ENCODE results near the gene ATP6V0E2. TPM values are rescaled to one million over a fixed set of nuclear protein-coding genes. Genes with fewer than 3 reads are reported as not detected.

The ATP6V0E2 gene
- total RNA-seq, 1 experiment from 2014 or later, result 14.1 TPM

- no peak overlapping the region for H3K4me3 ChIP-seq (ENCODE audit: low read length)
These were observed 1.6 kb downstream of the ATP6V0E2 start for GRCh38 chr7:149875396-149875795.

GRCh38 chr7:149877890-149878522 is 4.2 kb downstream of the ATP6V0E2 start:
- Histone ChIP-seq H3K4me3 (ENCODE audit: low read length) (no peak overlapping the region), H3K9me3 (ENCODE audit: low read length) (no peaks in the 10 kb centered on the region), H3K9me2 (replicated peaks; ENCODE audit: insufficient read depth, low read length) (no peaks in the 10 kb centered on the region), H3K27ac (ENCODE audit: low read length) (no peak overlapping the region), H3K9ac (ENCODE audit: low read length) (no peak overlapping the region), H4K20me1 (ENCODE audit: insufficient read depth, low read depth, low read length) (no peaks in the 10 kb centered on the region), H3K79me2 (ENCODE audit: low read length) (no peaks in the 10 kb centered on the region), H3K4me2 (ENCODE audit: low read depth, low read length, poor library complexity, severe bottlenecking) (no peak overlapping the region), H3K4me1 (ENCODE audit: low read length) (peaks cover 15% of the 10 kb centered on the region), H3K27me3 (ENCODE audit: low read length) (no peaks in the 10 kb centered on the region), H2AFZ (ENCODE audit: low read length) (no peak overlapping the region), H3K36me3 (ENCODE audit: insufficient read depth, low read length) (no peaks in the 10 kb centered on the region)
- DNase-seq, result no peak

More at GRCh38 chr7:149875396-149875795, 1.6 kb downstream of the ATP6V0E2 start:
- no peak for DNase-seq
- Histone ChIP-seq H4K20me1 (ENCODE audit: insufficient read depth, low read depth, low read length) (no peaks in the 10 kb centered on the region), H3K79me2 (ENCODE audit: low read length) (no peaks in the 10 kb centered on the region), H3K9me2 (replicated peaks; ENCODE audit: insufficient read depth, low read length) (no peaks in the 10 kb centered on the region), H3K27ac (ENCODE audit: low read length) (no peak overlapping the region), H2AFZ (ENCODE audit: low read length) (no peak overlapping the region), H3K4me2 (ENCODE audit: low read depth, low read length, poor library complexity, severe bottlenecking) (no peak overlapping the region), H3K36me3 (ENCODE audit: insufficient read depth, low read length) (no peaks in the 10 kb centered on the region), H3K4me1 (ENCODE audit: low read length) (peaks cover 21% of the 10 kb centered on the region), H3K9ac (ENCODE audit: low read length) (no peak overlapping the region), H3K9me3 (ENCODE audit: low read length) (no peaks in the 10 kb centered on the region), H3K27me3 (ENCODE audit: low read length) (no peaks in the 10 kb centered on the region)

GRCh38 chr7:149878523-149878921 is 4.8 kb downstream of the ATP6V0E2 start:
- H3K9ac ChIP-seq (ENCODE audit: low read length), result no peak overlapping the region
- H4K20me1 ChIP-seq (ENCODE audit: insufficient read depth, low read depth, low read length), result no peaks in the 10 kb centered on the region
- H3K9me3 ChIP-seq (ENCODE audit: low read length), result no peaks in the 10 kb centered on the region
- no peaks in the 10 kb centered on the region for H3K79me2 ChIP-seq (ENCODE audit: low read length)
- H3K27ac ChIP-seq (ENCODE audit: low read length), result no peak overlapping the region
- no peaks in the 10 kb centered on the region for H3K36me3 ChIP-seq (ENCODE audit: insufficient read depth, low read length)
- no peak overlapping the region for H2AFZ ChIP-seq (ENCODE audit: low read length)
- H3K9me2 ChIP-seq (replicated peaks; ENCODE audit: insufficient read depth, low read length), result no peaks in the 10 kb centered on the region
- no peak overlapping the region for H3K4me3 ChIP-seq (ENCODE audit: low read length)
- DNase-seq, result no peak
- no peak overlapping the region for H3K4me2 ChIP-seq (ENCODE audit: low read depth, low read length, poor library complexity, severe bottlenecking)
- no peaks in the 10 kb centered on the region for H3K27me3 ChIP-seq (ENCODE audit: low read length)
- H3K4me1 ChIP-seq (ENCODE audit: low read length), result peaks cover 10% of the 10 kb centered on the region

GRCh38 chr7:149879271-149879743 is 5.5 kb downstream of the ATP6V0E2 start:
- DNase-seq, result no peak
- no peak overlapping the region for H2AFZ ChIP-seq (ENCODE audit: low read length)

GRCh38 chr7:149879766-149880637 is 6.2 kb downstream of the ATP6V0E2 start:
- Histone ChIP-seq H3K79me2 (ENCODE audit: low read length) (no peaks in the 10 kb centered on the region), H3K9me3 (ENCODE audit: low read length) (no peaks in the 10 kb centered on the region), H4K20me1 (ENCODE audit: insufficient read depth, low read depth, low read length) (no peaks in the 10 kb centered on the region), H3K9ac (ENCODE audit: low read length) (no peak overlapping the region), H3K36me3 (ENCODE audit: insufficient read depth, low read length) (no peaks in the 10 kb centered on the region), H3K4me2 (ENCODE audit: low read depth, low read length, poor library complexity, severe bottlenecking) (no peak overlapping the region), H3K4me1 (ENCODE audit: low read length) (no peaks in the 10 kb centered on the region; the same call in 1 of the 2 replicates), H3K4me3 (ENCODE audit: low read length) (no peak overlapping the region), H3K9me2 (replicated peaks; ENCODE audit: insufficient read depth, low read length) (no peaks in the 10 kb centered on the region), H3K27ac (ENCODE audit: low read length) (no peak overlapping the region), H3K27me3 (ENCODE audit: low read length) (no peaks in the 10 kb centered on the region), H2AFZ (ENCODE audit: low read length) (no peak overlapping the region)
- no peak for DNase-seq

More at GRCh38 chr7:149879271-149879743, 5.5 kb downstream of the ATP6V0E2 start:
- Histone ChIP-seq H4K20me1 (ENCODE audit: insufficient read depth, low read depth, low read length) (no peaks in the 10 kb centered on the region), H3K79me2 (ENCODE audit: low read length) (no peaks in the 10 kb centered on the region), H3K9me2 (replicated peaks; ENCODE audit: insufficient read depth, low read length) (no peaks in the 10 kb centered on the region), H3K9me3 (ENCODE audit: low read length) (no peaks in the 10 kb centered on the region), H3K4me2 (ENCODE audit: low read depth, low read length, poor library complexity, severe bottlenecking) (no peak overlapping the region), H3K9ac (ENCODE audit: low read length) (no peak overlapping the region), H3K27me3 (ENCODE audit: low read length) (no peaks in the 10 kb centered on the region), H3K4me1 (ENCODE audit: low read length) (peaks cover 7% of the 10 kb centered on the region), H3K4me3 (ENCODE audit: low read length) (no peak overlapping the region), H3K27ac (ENCODE audit: low read length) (no peak overlapping the region), H3K36me3 (ENCODE audit: insufficient read depth, low read length) (no peaks in the 10 kb centered on the region)

- Histone ChIP-seq H3K27ac (ENCODE audit: low read length) (no peak overlapping the region), H3K79me2 (ENCODE audit: low read length) (no peaks in the 10 kb centered on the region), H3K9ac (ENCODE audit: low read length) (no peak overlapping the region), H2AFZ (ENCODE audit: low read length) (no peak overlapping the region), H4K20me1 (ENCODE audit: insufficient read depth, low read depth, low read length) (no peaks in the 10 kb centered on the region), H3K4me1 (ENCODE audit: low read length) (no peaks in the 10 kb centered on the region), H3K27me3 (ENCODE audit: low read length) (no peaks in the 10 kb centered on the region), H3K9me3 (ENCODE audit: low read length) (no peaks in the 10 kb centered on the region), H3K4me2 (ENCODE audit: low read depth, low read length, poor library complexity, severe bottlenecking) (no peak overlapping the region), H3K4me3 (ENCODE audit: low read length) (no peak overlapping the region), H3K9me2 (replicated peaks; ENCODE audit: insufficient read depth, low read length) (no peaks in the 10 kb centered on the region), H3K36me3 (ENCODE audit: insufficient read depth, low read length) (no peaks in the 10 kb centered on the region)
- DNase-seq, result no peak
These were observed 7.0 kb downstream of the ATP6V0E2 start for GRCh38 chr7:149880638-149881311.

- Histone ChIP-seq H3K4me2 (ENCODE audit: low read depth, low read length, poor library complexity, severe bottlenecking) (no peak overlapping the region), H3K4me3 (ENCODE audit: low read length) (no peak overlapping the region), H3K9me2 (replicated peaks; ENCODE audit: insufficient read depth, low read length) (no peaks in the 10 kb centered on the region), H3K27ac (ENCODE audit: low read length) (no peak overlapping the region), H3K27me3 (ENCODE audit: low read length) (no peaks in the 10 kb centered on the region), H2AFZ (ENCODE audit: low read length) (no peak overlapping the region), H4K20me1 (ENCODE audit: insufficient read depth, low read depth, low read length) (no peaks in the 10 kb centered on the region), H3K9ac (ENCODE audit: low read length) (no peak overlapping the region), H3K4me1 (ENCODE audit: low read length) (no peaks in the 10 kb centered on the region), H3K36me3 (ENCODE audit: insufficient read depth, low read length) (no peaks in the 10 kb centered on the region), H3K9me3 (ENCODE audit: low read length) (no peaks in the 10 kb centered on the region), H3K79me2 (ENCODE audit: low read length) (no peaks in the 10 kb centered on the region)
- no peak for DNase-seq
These were observed 7.8 kb downstream of the ATP6V0E2 start for GRCh38 chr7:149881328-149882247.

Measured in Karpas-422 (cell line).